Cortex of kidney (tissue), 1 donor: Measurements from ENCODE around the gene MCFD2.

Experiments
- DNase-seq: peaks from one replicate; lab custom pipeline; 2025; lab: John Stamatoyannopoulos, UW

MCFD2 gene

DNA sequence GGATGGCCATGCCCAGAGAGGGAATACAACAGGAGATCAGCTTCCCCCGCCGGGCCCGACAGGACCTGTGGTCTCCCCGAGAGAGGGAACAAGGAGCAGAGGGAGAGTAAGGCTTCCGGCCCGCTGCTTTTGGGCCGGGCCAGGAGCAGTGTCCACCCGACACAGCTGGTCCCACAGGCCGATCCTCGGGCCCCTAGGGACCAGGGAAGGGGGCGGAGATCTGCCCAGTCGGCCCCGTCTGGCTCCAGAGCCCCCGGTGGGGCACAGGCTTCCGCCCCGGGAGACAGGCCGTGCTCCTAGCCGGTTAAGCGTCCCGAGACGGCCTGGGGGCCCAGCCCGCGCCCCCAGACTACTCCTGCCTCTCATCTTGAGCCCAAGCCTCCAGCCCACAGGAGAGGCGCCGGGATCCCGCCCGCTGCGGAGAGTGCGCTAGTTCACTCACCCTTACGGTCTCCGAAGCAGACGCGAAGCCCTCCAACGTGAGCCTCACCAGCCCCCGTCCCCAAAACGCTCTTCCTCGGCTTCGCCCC, at the start of gene MCFD2:
TSS of gene MCFD2 (minus strand) at position 526 of the 530 bp plus-strand sequence. CDS start 6,635 bp downstream, outside the sequence.
- peak; percentile 21 for DNase-seq

DNA sequence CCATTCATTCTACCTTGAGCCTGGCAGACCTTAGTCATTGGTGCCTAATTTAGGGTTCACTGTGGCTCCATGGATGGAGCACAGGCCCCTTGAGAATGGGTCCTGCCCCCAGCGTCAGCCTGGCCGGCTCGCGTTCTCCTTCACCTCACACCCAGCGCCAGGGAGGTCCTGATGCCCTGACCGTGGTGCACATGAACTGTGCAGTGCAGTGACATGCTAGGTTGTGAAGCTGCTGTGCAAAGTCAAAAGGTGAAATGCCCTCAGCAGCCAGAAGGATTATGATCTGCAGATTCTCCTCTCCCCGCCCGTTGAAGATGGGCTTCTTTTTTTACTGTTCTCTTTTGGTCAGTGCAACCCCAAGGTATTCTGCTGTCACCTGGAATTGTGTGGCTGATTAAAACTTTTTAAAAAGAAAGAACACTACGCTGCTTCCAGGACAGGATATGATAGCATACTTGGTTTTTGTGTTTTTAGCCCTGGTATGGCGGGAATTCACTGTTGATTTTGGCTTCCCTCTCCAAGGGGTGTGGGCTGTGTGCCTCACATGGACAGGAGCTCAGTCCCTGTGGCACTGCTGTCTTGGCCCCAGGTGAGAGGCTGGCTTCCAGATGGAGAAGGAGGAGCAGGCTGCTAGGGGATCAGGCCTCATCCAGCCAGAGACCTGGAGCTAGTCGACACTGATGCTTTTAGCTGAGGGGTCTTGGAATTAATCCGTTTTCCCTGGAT, 49.4 kb upstream of the MCFD2 start:
- DNase-seq, result no peak

DNA sequence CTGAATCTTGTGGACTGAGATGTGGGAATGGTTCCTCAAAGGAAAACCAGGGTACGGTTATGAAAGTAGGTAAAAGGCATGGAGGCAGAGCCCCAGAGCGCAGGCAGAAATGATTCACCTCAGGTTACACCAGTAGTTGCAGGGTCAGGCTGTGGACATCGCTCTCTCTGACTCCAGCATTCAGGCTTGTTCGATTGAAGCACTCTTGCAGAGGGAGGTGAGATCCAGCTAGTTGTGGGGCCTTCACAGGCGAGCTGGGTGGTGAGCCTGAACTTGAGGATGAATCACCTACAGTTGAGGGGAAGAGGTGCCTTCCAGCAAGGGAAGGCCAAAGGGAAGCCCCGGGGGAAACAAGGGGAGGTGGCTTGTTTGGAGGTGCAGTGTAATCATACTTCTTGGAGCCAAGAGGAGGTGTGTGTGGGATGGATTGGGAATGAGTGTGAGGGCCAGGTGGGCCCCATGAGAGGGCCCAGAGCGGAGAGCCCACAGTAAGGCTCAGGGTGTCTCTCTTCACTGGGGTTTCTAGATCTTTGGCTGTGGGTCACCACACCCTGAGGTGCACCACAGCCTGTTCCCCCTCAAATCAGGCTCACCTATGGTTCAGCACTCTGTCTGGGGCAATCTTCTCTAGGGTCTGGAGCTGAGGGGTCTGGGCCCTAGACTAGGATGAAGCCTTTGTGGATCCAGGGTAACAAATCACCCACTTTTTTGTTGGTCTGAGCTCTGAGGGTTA, 48.5 kb upstream of the MCFD2 start:
- DNase-seq, result no peak

DNA sequence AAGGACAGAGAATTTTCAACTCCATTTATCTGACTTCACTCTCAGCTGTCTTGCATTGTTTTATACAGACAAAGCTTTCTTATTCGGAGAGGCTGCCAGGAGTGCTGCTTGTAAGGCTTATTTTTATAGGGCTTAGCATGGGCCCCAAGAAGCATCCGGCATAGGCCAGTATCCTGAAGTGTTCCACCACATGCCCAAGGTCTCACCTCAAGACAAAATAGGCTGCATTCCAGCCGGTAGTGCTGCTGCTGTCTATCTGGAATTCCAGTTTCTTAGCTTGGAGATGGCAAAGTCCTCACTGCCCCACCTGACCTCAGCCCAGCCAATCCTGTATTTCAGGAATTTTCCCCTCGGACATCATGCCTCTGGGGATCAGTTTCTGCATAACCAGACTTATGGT, 47.6 kb upstream of the MCFD2 start:
- DNase-seq, result no peak

DNA sequence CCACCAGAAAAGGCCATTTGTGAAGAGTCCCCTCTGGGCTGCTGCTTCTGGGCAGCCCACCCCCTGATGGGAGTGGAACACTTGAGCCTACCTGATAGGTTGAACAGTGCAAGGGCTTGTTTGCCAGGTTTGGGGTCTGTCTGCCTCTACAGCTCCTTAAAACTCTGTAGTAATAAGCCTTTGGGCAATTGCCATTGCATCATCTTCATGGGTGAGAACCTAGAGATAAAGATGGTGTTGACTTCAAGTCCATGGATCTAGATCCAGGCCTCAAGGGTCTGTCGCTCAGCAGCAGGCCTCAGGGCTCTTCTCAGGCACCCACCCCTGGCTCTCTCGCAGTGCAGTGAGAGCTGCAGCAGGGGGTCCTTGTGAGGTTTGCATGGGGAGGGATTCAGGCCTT, 47.1 kb upstream of the MCFD2 start:
- DNase-seq, result no peak

DNA sequence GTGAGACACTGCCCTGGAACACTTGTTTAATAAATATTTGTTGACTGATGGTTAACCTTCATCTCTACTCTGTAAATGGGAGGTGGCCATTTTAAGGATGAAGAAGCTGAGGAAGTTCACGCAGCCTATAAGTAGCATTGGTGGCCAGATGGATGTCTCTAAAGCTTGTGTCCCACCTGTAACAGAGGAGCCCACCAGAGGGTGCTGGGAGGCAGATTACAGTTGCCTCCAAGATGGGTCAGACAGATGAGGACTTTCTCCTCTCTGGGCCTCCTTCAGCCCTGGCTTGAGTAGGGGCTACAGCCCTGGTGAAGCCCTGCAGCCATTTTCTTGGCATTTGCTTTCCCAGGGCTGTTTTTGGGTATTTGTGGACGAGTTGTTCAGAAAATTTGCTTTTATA, 45.0 kb upstream of the MCFD2 start:
- DNase-seq, result no peak

DNA sequence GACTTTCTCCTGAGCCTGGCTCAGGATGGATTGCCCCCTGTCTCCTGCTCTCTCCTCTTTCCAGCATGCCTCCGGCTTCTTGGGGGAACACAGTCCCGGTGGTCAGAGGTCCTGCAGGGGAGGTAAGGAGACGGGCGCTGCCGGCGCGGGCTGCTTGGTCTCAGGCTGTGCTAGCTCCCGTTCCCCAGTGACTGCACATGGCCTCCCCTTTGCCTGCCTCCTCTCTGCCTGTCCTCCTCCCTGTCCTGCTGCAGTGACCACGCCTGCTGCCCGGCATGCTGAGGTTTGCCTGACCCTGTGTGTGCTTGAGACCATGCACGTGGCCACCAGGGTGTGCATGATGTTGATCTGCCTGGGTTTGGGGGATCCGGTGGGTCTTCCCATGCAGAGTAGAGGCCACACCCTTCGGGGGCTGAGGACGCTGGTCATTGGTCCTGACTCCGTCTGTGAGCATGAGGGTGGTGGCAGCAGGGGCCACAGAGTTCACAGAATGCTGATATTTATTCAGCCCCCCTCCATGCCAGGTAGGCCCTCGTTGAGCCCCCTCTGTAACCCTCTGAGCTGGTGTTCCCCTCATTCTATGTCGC, 42.9 kb upstream of the MCFD2 start:
- no peak for DNase-seq

DNA sequence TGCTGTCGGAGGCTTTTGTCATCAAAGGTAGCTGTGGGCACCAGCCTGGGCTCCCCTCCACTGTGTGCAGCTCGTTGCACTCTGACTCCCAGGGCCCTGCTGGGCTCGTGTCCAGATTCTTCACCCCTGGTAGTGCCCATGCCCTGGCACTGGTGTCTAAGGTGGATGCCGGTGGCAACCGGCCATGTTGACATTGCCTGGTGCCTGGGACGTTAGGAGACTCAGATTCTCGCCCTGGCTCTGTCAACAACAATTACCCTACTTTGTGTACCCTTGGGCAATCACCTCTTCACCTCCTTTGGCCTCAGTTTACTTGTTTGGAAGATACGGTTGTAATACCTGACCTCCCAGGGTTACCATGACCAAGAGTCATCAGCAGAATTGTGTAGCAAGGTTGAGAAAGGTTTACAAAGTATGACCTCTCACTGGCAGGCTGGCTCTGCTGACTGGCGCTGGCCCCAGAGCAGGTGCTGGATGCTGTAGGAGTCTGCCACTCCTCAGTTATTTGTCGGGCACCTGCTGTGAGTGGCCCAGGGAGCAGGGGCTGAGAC, 41.5 kb upstream of the MCFD2 start:
- DNase-seq, result no peak

DNA sequence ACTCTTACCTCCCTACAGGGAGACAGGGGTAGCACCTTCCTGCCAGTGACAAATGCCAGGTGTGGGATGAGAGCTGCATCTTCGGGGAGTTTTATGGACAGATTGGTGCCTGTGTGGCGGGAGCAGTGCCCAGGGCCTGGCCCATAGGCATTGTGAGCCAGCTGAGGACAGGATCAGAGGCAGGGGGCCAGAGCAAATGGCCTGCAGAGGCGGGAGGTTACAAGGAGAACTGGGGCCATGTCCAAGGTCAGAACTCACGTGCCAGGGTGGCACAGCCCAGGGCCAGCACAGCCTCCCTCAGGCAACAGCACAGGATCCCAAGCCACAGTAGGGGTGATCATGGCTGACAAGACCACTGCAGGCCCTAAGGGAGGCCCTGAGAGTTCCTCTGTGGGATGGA, 40.2 kb upstream of the MCFD2 start:
- DNase-seq, result no peak

DNA sequence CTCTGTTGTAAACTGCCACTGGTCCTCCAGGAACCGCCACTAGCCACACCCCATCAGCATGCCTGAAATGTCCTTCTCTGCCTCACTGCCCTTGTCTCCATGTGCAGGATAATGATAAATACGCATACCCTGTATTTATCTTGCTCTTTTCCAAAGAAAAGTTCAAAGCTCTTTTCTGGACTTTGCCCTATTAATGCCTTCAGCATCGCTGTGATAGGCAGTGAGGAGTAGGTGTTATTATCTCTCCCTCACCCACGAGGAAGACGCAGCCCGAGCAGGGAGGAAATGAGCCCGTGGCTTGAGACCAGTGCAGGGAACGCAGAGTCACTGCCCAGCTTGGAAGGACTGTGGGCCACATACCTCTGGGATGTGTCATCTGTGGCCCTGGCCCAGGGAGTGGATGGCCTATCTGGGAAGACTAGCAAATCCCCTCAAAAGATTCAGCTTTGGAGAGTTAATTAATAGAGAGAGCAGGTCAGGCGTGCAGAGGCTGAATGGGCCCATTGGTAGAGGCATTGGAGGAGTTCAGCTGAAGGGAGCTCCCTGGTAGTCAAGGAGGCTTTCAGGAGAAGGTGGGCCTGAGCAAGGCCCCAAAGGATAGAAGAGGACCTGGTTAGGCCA, 39.5 kb upstream of the MCFD2 start:
- no peak for DNase-seq

DNA sequence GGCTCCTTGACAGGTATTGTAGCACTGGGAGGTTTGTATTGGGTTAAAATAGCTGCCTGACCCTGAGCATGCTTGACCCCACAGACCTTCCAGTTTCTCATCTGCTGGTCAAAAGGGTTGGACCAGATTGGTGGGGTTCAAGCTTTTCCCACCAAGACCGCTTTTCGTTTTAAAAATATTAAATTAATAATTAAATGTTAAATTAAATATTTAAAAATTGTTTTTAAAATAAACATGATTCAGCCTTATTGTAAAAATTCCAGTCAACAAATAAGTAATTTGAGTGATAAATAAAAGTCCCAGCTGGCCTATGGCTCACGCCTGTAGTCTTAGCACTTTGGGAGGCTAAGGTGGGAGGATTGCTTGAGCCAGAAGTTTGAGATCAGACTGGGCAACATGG, 36.6 kb upstream of the MCFD2 start:
- no peak for DNase-seq

DNA sequence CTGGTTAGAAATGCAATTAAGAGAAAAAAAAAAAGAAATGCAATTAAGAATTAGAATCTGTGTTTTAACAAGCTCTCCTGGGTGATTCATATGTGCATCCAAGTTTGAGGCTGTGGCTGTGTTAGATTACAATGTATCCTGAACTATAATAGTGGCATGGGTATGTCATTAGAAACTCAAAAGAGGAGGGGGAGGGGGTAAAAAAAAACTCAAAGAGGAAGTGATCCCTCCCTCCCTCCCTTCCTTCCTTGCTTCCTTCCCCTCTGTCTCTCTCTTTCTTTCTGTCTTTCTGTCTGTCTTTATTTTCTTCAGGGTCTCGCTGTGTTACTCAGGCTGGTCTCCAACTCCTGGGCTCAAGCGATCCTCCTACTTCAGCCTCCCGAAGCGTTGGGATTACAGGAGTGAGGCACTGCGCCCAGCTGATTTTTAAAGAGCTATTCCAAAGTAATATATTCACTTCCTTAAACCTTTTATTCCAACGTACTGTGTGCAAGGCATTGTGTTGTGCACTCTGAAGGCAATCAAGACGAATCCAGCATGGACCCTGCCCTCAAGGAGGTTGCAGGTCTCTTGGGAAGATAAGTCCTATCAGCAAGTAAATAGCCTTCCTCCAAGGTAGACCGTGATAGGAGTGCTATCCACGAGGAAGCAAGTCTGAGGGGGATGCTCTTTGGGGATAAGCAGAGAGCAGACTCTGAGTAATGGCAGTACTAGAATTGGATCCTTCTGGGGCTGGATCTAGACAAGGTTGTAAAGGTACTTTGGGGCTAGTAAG, 35.9 kb upstream of the MCFD2 start:
- no peak for DNase-seq

DNA sequence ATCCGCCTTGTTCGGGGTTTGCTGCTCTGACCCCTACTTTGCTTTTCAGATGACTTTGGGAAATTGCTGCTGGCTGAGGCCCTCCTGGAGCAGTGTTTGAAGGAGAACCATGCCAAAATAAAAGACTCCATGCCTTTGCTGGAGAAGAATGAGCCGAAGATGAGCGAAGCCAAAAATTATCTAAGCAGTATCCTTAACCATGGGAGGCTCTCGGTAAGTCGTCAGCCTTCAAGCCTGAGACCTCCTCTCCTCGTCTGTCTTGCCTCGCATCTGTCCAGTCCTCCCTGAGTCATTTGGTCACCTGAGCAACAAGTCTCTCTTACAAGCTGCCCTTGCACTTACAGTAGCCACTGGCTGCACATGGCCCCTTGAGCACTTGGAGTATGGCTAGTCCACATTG, 34.7 kb upstream of the MCFD2 start:
- DNase-seq, result no peak

DNA sequence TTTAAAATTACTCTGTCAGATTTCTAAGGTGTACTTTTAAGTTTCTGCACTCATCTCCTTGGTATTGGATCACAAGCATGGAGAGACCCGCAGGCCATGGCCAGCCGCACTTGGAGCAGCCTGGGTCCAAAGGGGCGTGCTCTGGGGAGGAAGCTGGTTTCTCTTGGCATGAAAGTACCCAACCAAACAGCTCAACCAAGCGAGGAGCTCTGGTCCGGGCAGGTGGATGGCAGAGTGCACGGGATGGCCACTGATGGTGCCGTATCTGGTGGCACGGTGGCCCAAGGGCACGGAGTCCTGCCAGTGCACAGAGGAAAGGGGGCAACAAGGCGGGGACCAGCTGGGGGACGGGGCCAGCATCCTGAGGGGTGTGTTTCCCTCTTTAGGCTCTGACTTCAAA, 32.2 kb upstream of the MCFD2 start:
- no peak for DNase-seq

DNA sequence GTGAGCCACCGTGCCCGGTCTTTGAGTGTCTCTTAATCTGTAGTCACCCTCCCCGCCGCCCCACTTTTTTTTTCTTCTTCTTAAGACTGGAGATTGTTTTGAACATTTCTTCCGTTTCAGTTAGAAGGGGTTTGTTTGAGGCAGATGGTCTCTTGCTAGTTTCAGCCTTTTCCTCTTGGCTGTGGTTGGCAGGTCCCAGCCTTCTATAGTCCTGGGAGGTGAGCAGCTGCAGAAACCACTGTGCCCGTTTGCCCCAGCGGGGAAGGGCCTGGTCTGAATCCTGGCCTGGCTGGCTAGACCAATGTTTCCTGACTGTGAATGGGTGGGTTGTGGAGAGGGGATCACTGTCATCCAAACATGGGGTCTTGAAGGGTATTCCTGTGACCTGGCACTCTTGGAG, 30.1 kb upstream of the MCFD2 start:
- no peak for DNase-seq

DNA sequence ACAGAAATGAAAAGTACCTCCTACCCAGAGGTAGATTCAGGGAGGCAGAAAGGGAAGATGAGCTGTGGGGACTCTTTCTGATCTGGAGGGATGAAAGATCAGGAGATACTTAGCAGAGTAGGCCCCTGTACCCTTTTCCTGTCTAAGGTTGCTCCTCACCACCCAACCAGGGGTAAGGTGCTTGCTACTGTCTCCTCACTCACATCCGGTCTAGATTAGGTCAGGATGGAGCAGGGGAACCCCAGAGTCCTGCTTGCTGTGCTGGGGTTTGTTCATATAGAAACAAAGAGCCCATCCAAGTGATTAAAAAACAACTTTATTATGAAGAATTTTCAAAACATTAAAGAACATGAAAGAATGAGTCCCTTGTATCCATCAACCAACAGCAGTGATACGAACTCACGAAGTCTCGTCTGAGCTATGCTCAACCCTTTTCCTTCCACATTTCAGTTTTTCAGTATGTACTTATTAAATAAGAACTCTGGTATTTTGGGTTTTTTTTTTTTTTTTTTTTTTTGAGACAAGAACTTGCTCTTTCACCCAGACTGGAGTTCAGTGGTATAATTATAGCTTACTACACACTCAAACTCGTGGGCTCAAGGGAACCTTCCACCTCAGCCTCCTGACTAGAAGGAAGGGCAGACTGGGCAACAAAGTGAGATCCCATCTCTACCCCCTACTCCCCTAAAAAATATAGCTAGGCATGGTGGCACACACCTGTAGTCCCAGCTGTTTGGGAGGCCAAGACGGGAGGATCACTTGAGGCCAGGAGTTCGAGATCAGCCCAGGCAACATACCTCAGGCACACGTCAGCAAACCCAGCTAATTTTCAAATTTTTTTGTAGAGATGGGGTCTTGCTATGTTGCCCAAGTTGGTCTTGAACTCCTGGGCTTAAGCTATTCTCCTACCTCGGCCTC, 28.5 kb upstream of the MCFD2 start:
- DNase-seq, result no peak

DNA sequence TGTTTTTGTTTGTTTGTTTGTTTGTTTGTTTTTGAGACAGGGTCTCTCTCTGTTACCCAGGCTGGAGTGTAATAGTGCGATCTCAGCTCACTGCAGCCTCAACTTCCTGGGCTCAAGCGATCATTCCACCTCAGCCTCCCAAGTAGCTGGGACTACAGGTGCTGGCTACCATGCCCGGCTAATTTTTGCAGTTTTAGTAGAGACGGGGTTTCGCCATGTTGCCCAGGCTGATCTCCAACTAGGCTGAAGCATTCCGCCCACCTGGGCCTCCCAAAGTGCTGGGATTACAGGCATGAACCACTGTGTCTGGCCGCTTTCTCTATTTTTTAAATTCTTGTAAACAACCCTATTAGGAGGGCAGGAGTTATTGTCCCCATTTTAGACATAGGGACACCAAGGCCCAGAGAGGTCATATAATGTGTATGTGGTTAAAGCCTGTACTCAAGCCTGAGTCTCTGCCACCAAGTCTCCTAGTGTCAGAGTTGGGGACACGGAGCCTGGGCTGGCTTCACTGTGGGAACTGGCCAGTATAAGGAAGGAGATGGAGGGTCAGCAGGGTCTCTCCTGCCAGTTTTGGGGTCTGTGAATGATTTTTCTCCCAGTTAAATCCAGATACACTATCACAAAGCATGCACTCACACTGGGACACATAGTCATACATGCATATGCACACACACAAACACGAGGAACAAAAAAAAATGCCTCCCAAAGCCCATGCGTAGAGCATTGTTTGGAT, 27.5 kb upstream of the MCFD2 start:
- DNase-seq, result no peak

DNA sequence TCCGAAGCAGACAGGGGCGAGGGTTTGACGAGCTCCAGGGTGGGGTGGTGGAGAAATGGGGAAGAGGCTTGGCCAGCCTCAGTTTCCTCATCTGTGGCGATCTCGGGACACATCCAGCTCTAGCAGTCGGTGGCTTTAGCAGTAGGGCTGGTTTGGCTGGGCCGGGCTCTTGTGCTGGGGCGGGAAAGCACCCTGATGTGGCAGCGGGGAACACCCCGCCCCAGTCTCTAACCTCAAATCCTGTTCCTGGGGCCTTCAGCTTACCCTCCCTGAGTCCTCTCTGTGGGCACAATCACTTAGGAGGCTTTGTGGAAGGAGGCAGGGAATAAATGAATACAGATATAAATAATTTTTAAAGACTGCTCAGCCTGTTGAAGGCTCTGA, 26.5 kb upstream of the MCFD2 start:
- no peak for DNase-seq

DNA sequence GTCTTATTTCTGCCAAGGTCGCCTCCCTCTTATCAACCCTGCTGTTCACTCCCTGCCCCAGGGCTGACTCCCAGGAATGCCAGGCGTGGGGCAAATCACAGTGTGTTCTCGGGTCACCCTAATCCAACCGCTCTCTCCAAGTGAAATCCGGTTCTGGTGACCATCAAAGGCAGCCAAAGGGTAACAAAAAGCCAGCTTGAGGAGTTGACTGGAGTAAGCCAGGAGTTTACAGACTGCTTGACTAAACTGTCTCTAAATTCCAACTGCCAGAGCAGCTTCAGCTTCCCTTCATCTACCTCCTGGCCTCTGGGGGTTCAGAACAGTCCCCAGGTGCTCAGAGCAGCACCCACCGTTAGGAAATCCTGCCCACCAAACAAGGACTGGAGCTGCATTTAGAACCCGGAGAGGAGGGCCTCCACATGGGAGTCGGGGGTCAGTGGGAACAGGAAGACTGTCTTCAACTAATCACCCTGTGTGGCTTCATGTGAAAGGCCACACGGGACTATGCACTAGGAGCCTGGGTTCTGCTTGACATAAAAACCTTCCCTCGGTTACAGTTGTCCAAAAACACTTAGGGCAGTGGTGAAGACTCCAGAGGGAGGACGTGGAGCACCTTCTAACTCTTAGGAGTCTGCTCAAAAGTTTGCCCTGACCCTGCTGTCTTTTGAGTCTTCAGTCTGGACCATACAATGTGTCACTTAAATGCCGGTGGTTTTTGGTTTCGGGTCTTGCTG, 24.2 kb upstream of the MCFD2 start:
- no peak for DNase-seq
